ENCODE measurements around the gene CCM2.

- TF ChIP-seq POLR2A (IDR thresholded peaks at IDR 0.05; ENCODE audit: low read length), result no peak
- TF ChIP-seq RAD21 (conservative IDR thresholded peaks at IDR 0.05 in 1 of 2, IDR thresholded peaks at IDR 0.05 in 1 of 2), result no peak
- TF ChIP-seq USF2 (IDR thresholded peaks at IDR 0.05), result no peak
- no peak for TF ChIP-seq FOSB (CRISPR knock-in tag; IDR thresholded peaks at IDR 0.05)
- no peak for TF ChIP-seq CTCF (IDR thresholded peaks at IDR 0.05)
- TF ChIP-seq BCL3 (IDR thresholded peaks at IDR 0.05), result no peak
- TF ChIP-seq MAZ (IDR thresholded peaks at IDR 0.05; ENCODE audit: borderline replicate concordance, low read depth, low read length), result no peak
- TF ChIP-seq PBX3 (IDR thresholded peaks at IDR 0.05), result no peak
- no peak for TF ChIP-seq BHLHE40 (IDR thresholded peaks at IDR 0.05; ENCODE audit: low read depth, low read length)
- no peak for TF ChIP-seq MAX (IDR thresholded peaks at IDR 0.05)
Measured at GRCh38 chr7:44982970-44983369, 17.0 kb upstream of the CCM2 start.

All from A549 (cell line).